ENCODE measurements around the gene SYNPO2. TPM values are rescaled to one million over a fixed set of nuclear protein-coding genes. Genes with fewer than 3 reads are reported as not detected.

SYNPO2 gene
- total RNA-seq, 1 experiment from 2014 or later = 0.38 TPM

- no peaks in the 10 kb centered on the region for H3K27me3 ChIP-seq (ENCODE audit: control insufficient read depth, insufficient read depth, low read length)
- no peak for DNase-seq
- no peaks in the 10 kb centered on the region for H3K36me3 ChIP-seq (replicated peaks; ENCODE audit: control insufficient read depth, insufficient read depth, low read length)
- no peak overlapping the region for H3K4me3 ChIP-seq (ENCODE audit: insufficient read depth, low read depth, low read length)
Measured at GRCh38 chr4:118936406-118936805, 47.8 kb downstream of the SYNPO2 start.

- DNase-seq = no peak
- Histone ChIP-seq H3K36me3 (replicated peaks; ENCODE audit: control insufficient read depth, insufficient read depth, low read length) (no peaks in the 10 kb centered on the region), H3K27me3 (ENCODE audit: control insufficient read depth, insufficient read depth, low read length) (no peaks in the 10 kb centered on the region), H3K4me3 (ENCODE audit: insufficient read depth, low read depth, low read length) (no peak overlapping the region)
Measured at GRCh38 chr4:118939169-118939783, 50.6 kb downstream of the SYNPO2 start.

- Histone ChIP-seq H3K27me3 (ENCODE audit: control insufficient read depth, insufficient read depth, low read length) (no peaks in the 10 kb centered on the region), H3K36me3 (replicated peaks; ENCODE audit: control insufficient read depth, insufficient read depth, low read length) (no peaks in the 10 kb centered on the region), H3K4me3 (ENCODE audit: insufficient read depth, low read depth, low read length) (no peak overlapping the region)
- no peak for DNase-seq
Measured at GRCh38 chr4:118941149-118941548, 52.5 kb downstream of the SYNPO2 start.

GRCh38 chr4:118941799-118942198, 53.1 kb downstream of the SYNPO2 start:
- DNase-seq = no peak
- H3K4me3 ChIP-seq (ENCODE audit: insufficient read depth, low read depth, low read length) = no peak overlapping the region
- H3K36me3 ChIP-seq (replicated peaks; ENCODE audit: control insufficient read depth, insufficient read depth, low read length) = no peaks in the 10 kb centered on the region
- H3K27me3 ChIP-seq (ENCODE audit: control insufficient read depth, insufficient read depth, low read length) = no peaks in the 10 kb centered on the region

- no peaks in the 10 kb centered on the region for H3K36me3 ChIP-seq (replicated peaks; ENCODE audit: control insufficient read depth, insufficient read depth, low read length)
- no peak for DNase-seq
- no peak overlapping the region for H3K4me3 ChIP-seq (ENCODE audit: insufficient read depth, low read depth, low read length)
- H3K27me3 ChIP-seq (ENCODE audit: control insufficient read depth, insufficient read depth, low read length) = no peaks in the 10 kb centered on the region
Measured at GRCh38 chr4:118942465-118942864, 53.8 kb downstream of the SYNPO2 start.

GRCh38 chr4:118947095-118947494, 58.4 kb downstream of the SYNPO2 start:
- no peaks in the 10 kb centered on the region for H3K27me3 ChIP-seq (ENCODE audit: control insufficient read depth, insufficient read depth, low read length)
- no peak for DNase-seq
- no peaks in the 10 kb centered on the region for H3K36me3 ChIP-seq (replicated peaks; ENCODE audit: control insufficient read depth, insufficient read depth, low read length)
- no peak overlapping the region for H3K4me3 ChIP-seq (ENCODE audit: insufficient read depth, low read depth, low read length)

- DNase-seq = no peak
- Histone ChIP-seq H3K4me3 (ENCODE audit: insufficient read depth, low read depth, low read length) (no peak overlapping the region), H3K27me3 (ENCODE audit: control insufficient read depth, insufficient read depth, low read length) (no peaks in the 10 kb centered on the region), H3K36me3 (replicated peaks; ENCODE audit: control insufficient read depth, insufficient read depth, low read length) (no peaks in the 10 kb centered on the region)
Measured at GRCh38 chr4:118948545-118949144, 60.0 kb downstream of the SYNPO2 start.

GRCh38 chr4:118950224-118950623, 61.6 kb downstream of the SYNPO2 start:
- no peaks in the 10 kb centered on the region for H3K27me3 ChIP-seq (ENCODE audit: control insufficient read depth, insufficient read depth, low read length)
- no peaks in the 10 kb centered on the region for H3K36me3 ChIP-seq (replicated peaks; ENCODE audit: control insufficient read depth, insufficient read depth, low read length)
- DNase-seq = no peak
- H3K4me3 ChIP-seq (ENCODE audit: insufficient read depth, low read depth, low read length) = no peak overlapping the region

GRCh38 chr4:118950929-118951570, 62.4 kb downstream of the SYNPO2 start:
- Histone ChIP-seq H3K27me3 (ENCODE audit: control insufficient read depth, insufficient read depth, low read length) (no peaks in the 10 kb centered on the region), H3K36me3 (replicated peaks; ENCODE audit: control insufficient read depth, insufficient read depth, low read length) (no peaks in the 10 kb centered on the region), H3K4me3 (ENCODE audit: insufficient read depth, low read depth, low read length) (no peak overlapping the region)
- no peak for DNase-seq

GRCh38 chr4:118953276-118953675, 64.6 kb downstream of the SYNPO2 start:
- DNase-seq = no peak
- Histone ChIP-seq H3K36me3 (replicated peaks; ENCODE audit: control insufficient read depth, insufficient read depth, low read length) (no peaks in the 10 kb centered on the region), H3K4me3 (ENCODE audit: insufficient read depth, low read depth, low read length) (no peak overlapping the region), H3K27me3 (ENCODE audit: control insufficient read depth, insufficient read depth, low read length) (no peaks in the 10 kb centered on the region)

GRCh38 chr4:118954246-118954645, 65.6 kb downstream of the SYNPO2 start:
- Histone ChIP-seq H3K4me3 (ENCODE audit: insufficient read depth, low read depth, low read length) (no peak overlapping the region), H3K27me3 (ENCODE audit: control insufficient read depth, insufficient read depth, low read length) (no peaks in the 10 kb centered on the region), H3K36me3 (replicated peaks; ENCODE audit: control insufficient read depth, insufficient read depth, low read length) (no peaks in the 10 kb centered on the region)
- DNase-seq = no peak

- DNase-seq = no peak
- H3K4me3 ChIP-seq (ENCODE audit: insufficient read depth, low read depth, low read length) = no peak overlapping the region
- H3K36me3 ChIP-seq (replicated peaks; ENCODE audit: control insufficient read depth, insufficient read depth, low read length) = no peaks in the 10 kb centered on the region
- H3K27me3 ChIP-seq (ENCODE audit: control insufficient read depth, insufficient read depth, low read length) = no peaks in the 10 kb centered on the region
Measured at GRCh38 chr4:118955515-118955914, 66.9 kb downstream of the SYNPO2 start.

GRCh38 chr4:118957722-118958445, 69.2 kb downstream of the SYNPO2 start:
- DNase-seq = no peak
- H3K36me3 ChIP-seq (replicated peaks; ENCODE audit: control insufficient read depth, insufficient read depth, low read length) = no peaks in the 10 kb centered on the region
- H3K4me3 ChIP-seq (ENCODE audit: insufficient read depth, low read depth, low read length) = no peak overlapping the region
- no peaks in the 10 kb centered on the region for H3K27me3 ChIP-seq (ENCODE audit: control insufficient read depth, insufficient read depth, low read length)

- H3K4me3 ChIP-seq (ENCODE audit: insufficient read depth, low read depth, low read length) = no peak overlapping the region
- H3K36me3 ChIP-seq (replicated peaks; ENCODE audit: control insufficient read depth, insufficient read depth, low read length) = no peaks in the 10 kb centered on the region
- DNase-seq = no peak
- H3K27me3 ChIP-seq (ENCODE audit: control insufficient read depth, insufficient read depth, low read length) = no peaks in the 10 kb centered on the region
Measured at GRCh38 chr4:118962540-118962939, 73.9 kb downstream of the SYNPO2 start.

- H3K4me3 ChIP-seq (ENCODE audit: insufficient read depth, low read depth, low read length) = no peak overlapping the region
- H3K27me3 ChIP-seq (ENCODE audit: control insufficient read depth, insufficient read depth, low read length) = no peaks in the 10 kb centered on the region
- no peak for DNase-seq
- no peaks in the 10 kb centered on the region for H3K36me3 ChIP-seq (replicated peaks; ENCODE audit: control insufficient read depth, insufficient read depth, low read length)
Measured at GRCh38 chr4:118964891-118965411, 76.3 kb downstream of the SYNPO2 start.

Measured in H7 (cell line).